HCT116 (cell line): Measurements from ENCODE around the gene GCK.

Experiments
- CEBPB ChIP-seq: IDR thresholded peaks from 2 replicates; pipeline ENCODE4 v1.6.1; 2012; ENCODE audit warnings: low read depth
- CTCF ChIP-seq, 3 experiments: fragments of 200-600 bp in 1 of 3; sonication (generic) in 1 of 3; IDR thresholded peaks in 2 of 3; conservative IDR thresholded peaks in 1 of 3; 2 replicates each; pipeline ENCODE4 v1.5.1; 2012 to 2017; ENCODE audit warnings: low read depth in 2 of 3, low read length in 2 of 3, antibody characterized with exemption in 1 of 3, borderline replicate concordance in 1 of 3, control low read depth in 1 of 3, mild to moderate bottlenecking in 1 of 3, mixed read lengths in 1 of 3, mixed run types in 1 of 3, moderate library complexity in 1 of 3; ENCODE audit not compliant: insufficient read depth in 1 of 3
- EGR1 ChIP-seq: IDR thresholded peaks from 2 replicates; pipeline ENCODE4 v1.6.1; 2012; ENCODE audit warnings: low read depth
- EZH2 ChIP-seq: fragments of 200-600 bp; sonication (generic); IDR thresholded peaks from 2 replicates; pipeline ENCODE4 v1.6.1; 2017; ENCODE audit warnings: antibody characterized with exemption, mixed run types
- POLR2A ChIP-seq: IDR thresholded peaks from 2 replicates; pipeline ENCODE4 v1.7.0; 2011; ENCODE audit warnings: borderline replicate concordance; ENCODE audit not compliant: insufficient read depth, insufficient read length; ENCODE audit errors: extremely low read depth
- POLR2AphosphoS5 ChIP-seq: IDR thresholded peaks from 2 replicates; pipeline ENCODE4 v1.6.1; 2011; ENCODE audit warnings: mild to moderate bottlenecking, low read depth, low read length, moderate library complexity
- RAD21 ChIP-seq: IDR thresholded peaks from 2 replicates; pipeline ENCODE4 v1.6.1; 2012; ENCODE audit warnings: low read depth, mild to moderate bottlenecking
- ZNF274 ChIP-seq: fragments of 200-500 bp; sonication (Bioruptor generic); IDR thresholded peaks from 2 replicates; pipeline ENCODE4 v1.6.1; 2014; ENCODE audit warnings: mild to moderate bottlenecking, low read depth, low read length, inconsistent platforms
- TF ChIP-seq, protein P1 (sequence below): IDR thresholded peaks from 2 replicates; pipeline ENCODE4 v1.6.1; 2012
- TF ChIP-seq, protein P2 (sequence below): IDR thresholded peaks from 2 replicates; pipeline ENCODE4 v1.6.1; 2012; ENCODE audit warnings: low read depth

GRCh38 chr7:44187636-44188416 is 1.4 kb downstream of the GCK start:
- TF ChIP-seq RAD21 (no peak), EGR1 (no peak), CTCF (IDR thresholded peaks at IDR 0.05 in 2 of 3, conservative IDR thresholded peaks at IDR 0.05 in 1 of 3; ENCODE audit: borderline replicate concordance in 1 of 3, insufficient read depth in 1 of 3, low read depth in 2 of 3, low read length in 2 of 3) (no peak), ZNF274 (no peak), EZH2 (no peak), POLR2A (no peak), CEBPB (no peak), POLR2AphosphoS5 (no peak)
- TF ChIP-seq, protein P1, sequence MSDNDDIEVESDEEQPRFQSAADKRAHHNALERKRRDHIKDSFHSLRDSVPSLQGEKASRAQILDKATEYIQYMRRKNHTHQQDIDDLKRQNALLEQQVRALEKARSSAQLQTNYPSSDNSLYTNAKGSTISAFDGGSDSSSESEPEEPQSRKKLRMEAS, result no peak
- TF ChIP-seq, protein P2, sequence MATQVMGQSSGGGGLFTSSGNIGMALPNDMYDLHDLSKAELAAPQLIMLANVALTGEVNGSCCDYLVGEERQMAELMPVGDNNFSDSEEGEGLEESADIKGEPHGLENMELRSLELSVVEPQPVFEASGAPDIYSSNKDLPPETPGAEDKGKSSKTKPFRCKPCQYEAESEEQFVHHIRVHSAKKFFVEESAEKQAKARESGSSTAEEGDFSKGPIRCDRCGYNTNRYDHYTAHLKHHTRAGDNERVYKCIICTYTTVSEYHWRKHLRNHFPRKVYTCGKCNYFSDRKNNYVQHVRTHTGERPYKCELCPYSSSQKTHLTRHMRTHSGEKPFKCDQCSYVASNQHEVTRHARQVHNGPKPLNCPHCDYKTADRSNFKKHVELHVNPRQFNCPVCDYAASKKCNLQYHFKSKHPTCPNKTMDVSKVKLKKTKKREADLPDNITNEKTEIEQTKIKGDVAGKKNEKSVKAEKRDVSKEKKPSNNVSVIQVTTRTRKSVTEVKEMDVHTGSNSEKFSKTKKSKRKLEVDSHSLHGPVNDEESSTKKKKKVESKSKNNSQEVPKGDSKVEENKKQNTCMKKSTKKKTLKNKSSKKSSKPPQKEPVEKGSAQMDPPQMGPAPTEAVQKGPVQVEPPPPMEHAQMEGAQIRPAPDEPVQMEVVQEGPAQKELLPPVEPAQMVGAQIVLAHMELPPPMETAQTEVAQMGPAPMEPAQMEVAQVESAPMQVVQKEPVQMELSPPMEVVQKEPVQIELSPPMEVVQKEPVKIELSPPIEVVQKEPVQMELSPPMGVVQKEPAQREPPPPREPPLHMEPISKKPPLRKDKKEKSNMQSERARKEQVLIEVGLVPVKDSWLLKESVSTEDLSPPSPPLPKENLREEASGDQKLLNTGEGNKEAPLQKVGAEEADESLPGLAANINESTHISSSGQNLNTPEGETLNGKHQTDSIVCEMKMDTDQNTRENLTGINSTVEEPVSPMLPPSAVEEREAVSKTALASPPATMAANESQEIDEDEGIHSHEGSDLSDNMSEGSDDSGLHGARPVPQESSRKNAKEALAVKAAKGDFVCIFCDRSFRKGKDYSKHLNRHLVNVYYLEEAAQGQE, result no peak
